Mesodermal cell (in vitro differentiated cells): ENCODE measurements around the gene TOX2.

Experiments used
- H3K27ac ChIP-seq: 2 replicates; pipeline ENCODE4 v1.7.0; 2013; ENCODE audit warnings: mild to moderate bottlenecking, low read depth, low read length, moderate library complexity; ENCODE audit not compliant: severe bottlenecking
- H3K36me3 ChIP-seq: 2 replicates; pipeline ENCODE4 v1.7.1; 2013; ENCODE audit warnings: mild to moderate bottlenecking, low read length, moderate library complexity; ENCODE audit not compliant: control insufficient read depth, insufficient read depth
- H3K4me1 ChIP-seq: one replicate; pipeline ENCODE4 v1.7.1; 2013; ENCODE audit warnings: mild to moderate bottlenecking, low read length; ENCODE audit not compliant: insufficient read depth, control insufficient read depth, poor library complexity, severe bottlenecking
- H3K4me3 ChIP-seq: 2 replicates; pipeline ENCODE4 v1.7.0; 2013; ENCODE audit warnings: low read length, control low read depth, mild to moderate bottlenecking; ENCODE audit not compliant: insufficient read depth, poor library complexity, severe bottlenecking; ENCODE audit errors: extremely low read depth
- H3K9me3 ChIP-seq: 2 replicates; pipeline ENCODE4 v1.7.1; 2013; ENCODE audit warnings: mild to moderate bottlenecking, low read length, moderate library complexity; ENCODE audit not compliant: control insufficient read depth
- WGBS, 2 experiments: methylation state at CpG; one replicate each; pipeline ENCODE4 v1.1.5; 2013; ENCODE audit warnings: missing lambda C conversion rate in 2 of 2; ENCODE audit not compliant: insufficient coverage in 2 of 2; 5-methylcytosine and 5-hydroxymethylcytosine counted together

TOX2 gene

DNA sequence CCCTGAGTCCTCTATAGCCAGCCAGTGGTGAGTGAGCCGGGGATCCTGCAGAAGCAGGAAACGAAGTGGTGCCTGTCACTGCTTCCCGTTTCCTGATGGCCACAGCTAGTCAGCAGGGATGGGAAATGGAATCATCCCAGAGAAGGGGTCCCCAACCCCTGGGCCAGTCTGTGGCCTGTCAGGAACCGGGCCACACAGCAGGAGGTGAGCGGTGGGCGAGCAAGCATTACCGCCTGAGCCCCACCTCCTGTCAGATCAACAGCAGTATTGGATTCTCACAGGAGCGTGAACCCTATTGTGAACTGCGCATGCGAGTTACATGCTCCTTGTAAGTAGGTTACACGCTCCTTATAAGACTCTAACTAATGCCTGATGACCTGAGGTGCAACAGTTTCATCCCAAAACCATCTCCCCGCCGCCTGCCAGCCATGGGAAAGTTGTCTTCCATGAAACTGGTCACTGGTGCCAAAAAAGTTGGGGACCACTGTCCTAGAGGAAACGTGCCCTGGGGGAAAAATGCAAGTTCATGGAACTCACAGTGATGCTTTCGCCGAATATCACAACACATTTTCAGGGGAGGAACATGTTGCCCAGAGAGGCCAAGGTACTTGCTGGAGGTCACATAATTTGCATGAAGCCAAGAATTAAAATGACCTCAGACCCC lies 158.5 kb downstream of the TOX2 start:
- WGBS, 2 experiments, result 77 to 81% methylated on average over 14 to 16 of the region's 16 CpGs
- Histone ChIP-seq H3K9me3 (no peaks in the 10 kb centered on the region), H3K27ac (no peak overlapping the region), H3K36me3 (no peaks in the 10 kb centered on the region), H3K4me3 (no peak overlapping the region), H3K4me1 (peaks cover 12% of the 10 kb centered on the region)

DNA sequence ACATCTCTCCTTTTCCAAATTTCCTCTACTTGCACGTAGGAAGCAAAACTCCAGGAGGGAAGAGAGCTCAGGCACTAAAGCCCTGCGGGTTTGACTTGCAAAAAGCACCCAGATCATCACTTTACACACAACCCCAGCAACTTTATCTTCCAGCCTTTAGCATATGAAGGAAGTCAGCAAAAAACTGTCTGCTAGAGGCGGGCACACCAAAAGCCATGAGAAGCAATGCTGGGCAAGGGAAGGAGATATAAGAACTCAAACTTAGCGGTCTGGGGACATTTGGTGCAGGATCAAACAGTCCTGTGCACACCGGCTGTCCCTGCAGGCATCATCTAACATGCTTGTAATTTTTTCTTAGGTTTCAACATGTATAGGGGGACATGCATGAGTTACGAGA lies 159.0 kb downstream of the TOX2 start:
- Histone ChIP-seq H3K9me3 (no peaks in the 10 kb centered on the region), H3K4me1 (peaks cover 12% of the 10 kb centered on the region), H3K4me3 (no peak overlapping the region), H3K27ac (no peak overlapping the region), H3K36me3 (no peaks in the 10 kb centered on the region)
- WGBS, 2 experiments, result 68 to 85% methylated on average over 5 of the region's 6 CpGs

DNA sequence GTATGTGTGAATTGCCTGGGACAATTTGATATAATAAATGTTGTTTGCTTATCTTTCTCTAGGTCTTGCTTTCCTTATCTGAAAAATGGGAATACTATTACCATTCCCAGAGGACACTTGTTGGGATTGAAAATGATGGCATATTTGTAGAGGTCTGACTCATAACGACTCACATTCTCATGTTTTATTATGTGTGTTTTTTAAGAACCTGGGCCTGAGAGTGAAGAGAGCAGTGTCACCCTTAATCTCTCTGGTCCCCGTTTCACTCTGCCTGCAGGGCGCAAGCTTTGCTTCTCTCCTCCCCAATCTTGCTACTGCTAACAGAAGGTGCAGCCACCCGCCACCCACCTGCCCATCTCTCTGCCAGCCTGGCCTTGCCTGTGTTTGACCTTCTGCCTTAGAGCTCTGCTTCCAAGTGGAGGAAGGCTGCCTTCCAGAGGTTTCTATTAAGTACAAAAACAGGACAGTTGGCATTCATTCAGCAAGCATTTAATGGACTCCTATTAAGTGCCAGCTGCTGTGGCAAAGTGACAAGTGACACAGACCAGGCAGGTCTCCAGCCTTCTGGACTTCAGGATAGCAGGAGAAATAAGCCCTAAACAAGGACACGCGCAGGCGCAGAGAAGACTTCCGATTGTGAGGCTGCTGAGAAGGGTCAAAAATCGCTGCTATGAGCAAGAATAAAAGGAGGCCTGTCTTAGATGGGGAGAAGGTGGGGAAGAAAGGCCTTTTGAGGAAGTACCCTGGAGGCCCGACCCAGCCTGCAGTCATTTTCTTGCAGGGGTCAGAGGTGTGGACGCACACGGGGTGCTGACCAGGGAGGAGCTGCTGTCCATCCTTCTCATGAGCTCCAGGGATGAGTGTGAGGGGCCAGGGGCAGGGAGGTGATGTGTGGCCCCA lies 159.8 kb downstream of the TOX2 start:
- Histone ChIP-seq H3K27ac (no peak overlapping the region), H3K4me1 (peaks cover 12% of the 10 kb centered on the region), H3K4me3 (no peak overlapping the region), H3K9me3 (no peaks in the 10 kb centered on the region), H3K36me3 (no peaks in the 10 kb centered on the region)
- WGBS, 2 experiments, result 92 to 95% methylated on average over 8 to 11 of the region's 12 CpGs

DNA sequence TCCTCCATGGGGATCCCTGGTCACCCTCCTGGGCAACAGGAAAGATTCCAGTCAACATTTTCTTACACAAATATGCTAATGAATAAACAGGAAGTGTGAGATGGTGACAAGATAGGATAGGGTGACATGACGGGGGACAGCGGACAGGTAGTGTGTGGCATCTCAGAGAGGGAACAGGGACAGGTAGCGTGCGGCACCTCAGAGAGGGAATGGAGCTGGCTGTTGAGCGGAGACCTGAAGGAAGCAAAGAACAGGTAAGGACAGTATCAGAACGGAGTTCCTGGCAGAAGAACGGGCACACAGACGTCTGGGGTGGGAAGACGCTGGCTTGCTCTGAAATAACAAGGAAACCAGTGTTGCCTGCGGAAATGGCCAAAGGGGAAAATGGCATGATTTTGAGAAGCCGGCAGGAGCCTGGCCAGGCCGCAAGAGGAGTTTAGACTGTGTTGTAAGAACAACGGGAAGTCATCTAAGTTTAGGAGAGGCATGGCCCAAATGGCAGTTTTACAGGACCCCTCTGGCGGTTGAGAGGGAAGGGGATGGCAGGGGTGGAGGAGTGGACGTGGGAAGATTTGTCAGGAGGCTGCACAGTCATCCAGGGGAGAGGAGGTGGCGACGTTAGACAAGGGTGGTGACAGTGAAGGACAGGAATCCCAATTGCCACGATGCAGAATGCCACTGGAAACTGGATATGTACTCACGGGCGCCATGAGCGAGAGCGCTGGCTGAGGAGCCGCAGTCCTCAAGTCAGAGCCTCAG lies 160.7 kb downstream of the TOX2 start:
- 93 to 95% methylated on average over 22 to 23 of the region's 23 CpGs for WGBS, 2 experiments
- Histone ChIP-seq H3K27ac (no peak overlapping the region), H3K4me1 (peaks cover 12% of the 10 kb centered on the region), H3K36me3 (no peaks in the 10 kb centered on the region), H3K4me3 (no peak overlapping the region), H3K9me3 (no peaks in the 10 kb centered on the region)

DNA sequence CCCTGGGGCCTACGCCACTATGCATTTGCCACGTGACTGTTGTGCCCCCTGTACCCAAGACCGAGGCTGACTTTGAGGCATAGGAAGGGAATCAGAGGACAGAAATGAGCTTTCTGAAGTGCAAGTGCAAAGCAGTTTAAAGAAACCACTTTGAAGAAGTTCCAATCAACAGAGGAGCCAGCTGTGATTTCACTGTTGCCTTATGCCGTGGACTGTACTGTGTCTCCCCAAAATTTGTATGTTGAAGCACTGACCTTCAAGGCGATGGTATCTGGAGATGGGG lies 161.2 kb downstream of the TOX2 start:
- no peak overlapping the region for H3K27ac ChIP-seq
- peaks cover 12% of the 10 kb centered on the region for H3K4me1 ChIP-seq
- H3K4me3 ChIP-seq, result no peak overlapping the region
- no peaks in the 10 kb centered on the region for H3K9me3 ChIP-seq
- 86 to 100% methylated on average over 4 to 5 of the region's 5 CpGs for WGBS, 2 experiments
- H3K36me3 ChIP-seq, result no peaks in the 10 kb centered on the region

DNA sequence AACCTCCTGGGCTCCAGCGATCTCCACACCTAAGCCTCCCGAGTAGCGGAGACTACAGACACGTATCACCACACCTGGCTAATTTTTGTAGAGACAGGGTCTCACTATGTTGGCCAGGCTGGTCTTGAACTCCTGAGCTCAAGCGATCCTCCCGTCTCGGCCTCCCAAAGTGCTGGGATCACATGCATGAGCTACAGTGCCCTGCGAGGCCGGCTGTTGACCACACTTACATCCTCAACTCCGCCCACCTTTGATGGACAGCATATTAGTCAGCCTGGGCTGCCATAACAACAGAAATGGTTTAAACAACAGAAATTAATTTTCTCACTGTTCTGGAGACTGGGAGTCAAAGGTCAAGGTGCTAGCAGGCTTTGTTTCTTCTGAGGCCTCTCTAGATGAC lies 164.6 kb downstream of the TOX2 start:
- Histone ChIP-seq H3K9me3 (no peaks in the 10 kb centered on the region), H3K4me3 (no peak overlapping the region), H3K4me1 (peaks cover 4% of the 10 kb centered on the region), H3K27ac (no peak overlapping the region), H3K36me3 (no peaks in the 10 kb centered on the region)
- WGBS, 2 experiments, result 95 to 97% methylated on average over 8 to 10 of the region's 10 CpGs

DNA sequence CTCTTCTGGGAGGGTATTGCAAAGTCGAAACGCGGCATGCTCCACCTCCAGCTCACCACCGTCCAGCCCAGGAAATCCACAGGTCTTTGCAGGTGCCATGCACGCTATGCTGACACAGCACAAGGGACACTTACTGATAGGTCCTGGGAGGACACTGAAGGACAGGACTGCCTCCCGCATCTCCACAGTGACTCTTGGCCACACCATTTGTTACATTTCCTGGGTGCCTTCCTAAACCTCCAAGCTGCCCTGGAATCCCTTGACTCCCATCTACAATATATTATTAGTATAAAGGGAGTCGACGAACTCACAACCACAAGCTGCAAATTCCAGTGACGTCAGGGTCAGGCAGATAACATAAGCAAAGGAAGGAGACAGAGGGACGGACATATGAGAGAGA lies 165.4 kb downstream of the TOX2 start:
- Histone ChIP-seq H3K4me3 (no peak overlapping the region), H3K4me1 (no peaks in the 10 kb centered on the region), H3K9me3 (no peaks in the 10 kb centered on the region), H3K27ac (no peak overlapping the region), H3K36me3 (no peaks in the 10 kb centered on the region)
- WGBS, 2 experiments, result 83 to 97% methylated on average over 5 to 10 of the region's 10 CpGs

DNA sequence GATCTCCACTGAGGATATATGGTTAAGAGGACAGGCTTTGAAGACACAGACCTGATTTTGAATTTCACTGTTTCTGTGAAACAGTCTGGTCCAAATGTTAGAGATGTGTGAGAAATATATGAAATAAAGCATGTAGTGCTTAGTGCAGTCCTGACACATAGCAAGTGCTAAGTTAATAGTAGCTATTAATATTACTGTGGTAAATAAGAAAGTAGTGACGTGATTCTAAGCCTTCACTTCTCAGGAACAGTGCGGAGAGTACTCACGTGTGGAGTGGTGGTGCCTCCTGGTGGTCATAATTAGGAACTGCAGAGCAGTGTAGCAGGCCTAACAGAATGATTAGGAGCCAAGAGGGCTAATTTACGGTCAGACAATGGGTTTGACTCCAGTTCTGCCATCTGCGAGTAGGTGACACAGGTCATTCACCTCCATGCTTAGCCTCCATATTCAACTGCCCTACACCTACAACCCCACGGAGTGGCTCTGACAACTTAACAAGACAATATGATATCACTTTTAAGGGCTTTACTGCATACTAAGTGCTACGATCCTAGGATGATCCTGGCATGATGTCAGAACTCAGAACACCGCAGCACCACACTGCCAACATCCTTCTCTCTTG lies 166.1 kb downstream of the TOX2 start:
- 22 to 27% methylated on average over 6 of the region's 8 CpGs for WGBS, 2 experiments
- Histone ChIP-seq H3K4me1 (no peaks in the 10 kb centered on the region), H3K27ac (no peak overlapping the region), H3K36me3 (no peaks in the 10 kb centered on the region), H3K9me3 (no peaks in the 10 kb centered on the region), H3K4me3 (no peak overlapping the region)

DNA sequence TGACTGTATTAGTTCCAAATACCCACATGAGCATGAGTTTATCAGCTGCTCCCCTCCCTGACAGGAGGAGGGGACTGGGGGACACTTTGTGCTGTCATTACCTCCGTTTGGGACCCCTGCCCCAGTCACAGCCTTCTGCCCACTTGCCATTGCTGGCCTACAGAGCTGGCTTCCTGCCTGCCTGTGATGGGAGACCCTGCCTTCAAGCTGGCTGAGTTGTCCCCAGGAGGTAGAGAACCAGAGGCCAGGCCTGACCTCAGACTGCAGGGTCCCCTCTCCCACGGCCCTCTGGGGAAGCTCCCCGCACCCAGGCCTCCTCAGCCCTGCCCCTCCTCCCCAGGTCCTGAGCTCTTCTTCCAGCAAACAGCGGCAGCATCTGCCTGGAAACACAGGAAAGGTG lies 166.8 kb downstream of the TOX2 start:
- Histone ChIP-seq H3K36me3 (no peaks in the 10 kb centered on the region), H3K4me1 (no peaks in the 10 kb centered on the region), H3K4me3 (no peak overlapping the region), H3K9me3 (no peaks in the 10 kb centered on the region), H3K27ac (no peak overlapping the region)
- 95 to 97% methylated on average over 3 to 4 of the region's 4 CpGs for WGBS, 2 experiments

DNA sequence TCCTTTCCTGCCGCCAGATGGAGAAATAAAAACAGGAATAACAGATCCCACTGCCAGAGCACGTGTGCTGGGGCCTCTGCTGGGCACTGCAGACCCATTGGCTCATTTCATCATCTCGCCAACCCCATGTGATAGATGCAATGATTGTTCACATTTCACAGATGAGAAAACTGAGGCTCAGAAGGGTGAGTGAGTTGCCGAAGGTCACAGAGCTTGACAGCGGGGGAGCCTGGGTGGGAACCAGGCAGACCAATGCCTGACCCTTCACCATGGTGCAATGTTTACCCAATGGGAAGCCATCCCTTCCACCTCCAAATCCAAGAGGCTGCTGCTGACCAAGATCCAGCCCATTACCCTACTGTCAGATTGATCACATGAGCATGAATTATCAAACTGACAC lies 167.2 kb downstream of the TOX2 start:
- Histone ChIP-seq H3K27ac (no peak overlapping the region), H3K9me3 (no peaks in the 10 kb centered on the region), H3K4me1 (no peaks in the 10 kb centered on the region), H3K36me3 (no peaks in the 10 kb centered on the region), H3K4me3 (no peak overlapping the region)
- 92 to 100% methylated on average over 3 to 5 of the region's 5 CpGs for WGBS, 2 experiments
